Heart left ventricle (tissue), 16 donors: ENCODE measurements around the gene RTBDN. TPM values are rescaled to one million over a fixed set of nuclear protein-coding genes. Genes with fewer than 3 reads are reported as not detected.
A peak's percentile ranks its signal among the peaks of the same experiment; 100 is the strongest.
"Not testable (repeated sequence)": the region's sequence is repeated elsewhere in the genome, so short reads cannot be mapped to it uniquely, and the experiment has no call there.

Experiments
- ATAC-seq, 4 donors: fragments of 200-7000 bp; cut with Tn5 transposase; one replicate each; pipeline ENCODE4 v1.9.1; 2020 to 2022; ENCODE audit warnings: moderate library complexity in 4 of 4, mild to moderate bottlenecking in 3 of 4, moderate number of reproducible peaks in 1 of 4
- DNase-seq, 5 donors: peaks; one replicate each; pipeline ENCODE4 v3.0.0-alpha.2; 2020
- H3K27ac ChIP-seq, 12 donors: fragments of 200-600 bp; sonication (generic) in 4 of 12; one replicate each; pipeline versions ENCODE4 v1.5.0 to v1.8.0; 2016 to 2022; ENCODE audit warnings: mild to moderate bottlenecking in 2 of 12
- H3K27me3 ChIP-seq, 9 donors: fragments of 200-600 bp; sonication (generic) in 2 of 9; one replicate each; pipeline versions ENCODE4 v1.5.1 to v1.8.0; 2016 to 2022; ENCODE audit warnings: mild to moderate bottlenecking in 3 of 9
- H3K36me3 ChIP-seq, 9 donors: fragments of 200-600 bp; sonication (generic) in 2 of 9; one replicate each; pipeline versions ENCODE4 v1.5.0 to v1.8.0; 2018 to 2022; ENCODE audit warnings: mild to moderate bottlenecking in 2 of 9
- H3K4me1 ChIP-seq, 12 donors: fragments of 200-600 bp; sonication (generic) in 4 of 12; one replicate each; pipeline versions ENCODE4 v1.5.0 to v1.8.0; 2016 to 2022; ENCODE audit warnings: mild to moderate bottlenecking in 3 of 12
- H3K4me3 ChIP-seq, 12 donors: fragments of 200-600 bp; sonication (generic) in 4 of 12; one replicate each; pipeline versions ENCODE4 v1.5.0 to v1.8.0; 2017 to 2022; ENCODE audit warnings: mild to moderate bottlenecking in 9 of 12, moderate library complexity in 4 of 12
- H3K9me3 ChIP-seq, 12 donors: fragments of 200-600 bp; sonication (generic) in 4 of 12; one replicate each; pipeline versions ENCODE4 v1.5.0 to v1.8.0; 2016 to 2022; ENCODE audit warnings: mild to moderate bottlenecking in 1 of 12
- CTCF ChIP-seq, 12 donors: fragments of 200-600 bp; sonication (generic) in 4 of 12; IDR thresholded peaks; one replicate each; pipeline versions ENCODE4 v1.5.0 to v1.8.0; 2018 to 2022; ENCODE audit warnings: antibody characterized with exemption in 12 of 12, mild to moderate bottlenecking in 5 of 12
- POLR2A ChIP-seq, 2 donors: fragments of 450-650 bp; IDR thresholded peaks; one replicate each; pipeline ENCODE4 v1.6.1; 2017; ENCODE audit warnings: antibody characterized with exemption in 2 of 2, mild to moderate bottlenecking in 2 of 2, moderate library complexity in 2 of 2
- WGBS, 4 donors: extraction: QIAGEN DNeasy Blood & Tissue Kit in 2 of 4; methylation state at CpG; one replicate each; pipeline versions ENCODE4 v1.1.5 to v1.1.7; 2013 to 2018; 5-methylcytosine and 5-hydroxymethylcytosine counted together
- intact Hi-C, 10 donors: fragments of 100-400 bp; cut with DNase I; formaldehyde crosslinking; loops; one replicate each; pipeline versions ENCODE4 v1.11.1 to v1.14.2; 2022
- polyA plus RNA-seq, 2 donors: library from polyadenylated mRNA; stranded (reverse); fragments of 200-250 nt; gene quantifications; one replicate each; pipeline ENCODE4 v1.2.3, GENCODE V29; 2013
- total RNA-seq, 9 donors: library from RNA; depleted of rRNA in 2 of 9; stranded (reverse); fragments of >200 nt in 2 of 9; fragmentation: NEBNext Ultra II Directional in 3 of 9; extraction: Animal tissue kit (Norgen Biotek cat#: 25700) in 3 of 9; gene quantifications; one replicate each; pipeline versions ENCODE4 v1.1.0 to v1.2.4, GENCODE V29; 2016 to 2023
- donor health status: ischemic (EF 13 %, LVEDD 7.1; RV severe dilation, severe dysfunction).
- donor health status: healthy with polysubstance abuse.
- donor health status: DM: no; HTN: yes; CAD: no.
- donor health status: DM: no; HTN: no; CAD: no.
- donor health status: ischemic (EF 25% LVEDD 6.9; RV normal size, moderate dysfunction).
- donor health status: ischemic (EF 25% LVEDD 5.7; RV mildly dilated, moderate dysfunction).
- donor health status: healthy.
- donor health status: DM: yes; HTN: yes; CAD: no.
- donor health status: ischemic (EF 35%, LVEDD 5.7; RV mildly dilated, moderate dysfunction).
- donor health status: nonischemic (EF 11% LVEDD 7.7; RV severe dilation, severe dysfunction).
- donor health status: DM: yes; HTN: yes; CAD: no.
- donor health status: PGD.
- donor health status: ischemic (EF 29% LVEDD 5.4; RV normal size, mild dysfunction).
- donor health status: nonischemic (EF 23%, LVEDD 6.1; RV moderate dilation, normal function).

Gene RTBDN
- total and polyA plus RNA-seq, 11 donors, result not detected

GRCh38 chr19:12800466-12800770 is 34.0 kb downstream of the RTBDN start:
- DNase-seq, result no peak
- H3K36me3 ChIP-seq, result peaks cover 0 to 40% (median 18%) of the 10 kb centered on the region in 9 donors
- no peak for TF ChIP-seq CTCF (IDR thresholded peaks at IDR 0.05)
- TF ChIP-seq POLR2A (IDR thresholded peaks at IDR 0.05), result no peak
- intact Hi-C loops, result loop anchor here in 3 of 10 donors (5.0 kb wide), 2 partner anchors 33 to 78 kb away; partner anchors contain the start of gene TNPO2 (in 2 of the 3)
- peaks cover 3 to 44% (median 21%) of the 10 kb centered on the region in 12 donors for H3K4me1 ChIP-seq
- peak overlapping the region in 7 of 12 donors; percentile 86 to 97 (median 93) for H3K27ac ChIP-seq
- H3K9me3 ChIP-seq, result no peaks in the 10 kb centered on the region
- no peak for ATAC-seq
- peaks cover 0 to 6% (median 0%) of the 10 kb centered on the region in 9 donors for H3K27me3 ChIP-seq
- WGBS, 4 donors, result 54 to 80% (median 72%) methylated on average over 1 of the region's 1 CpG
- peak overlapping the region in 10 of 12 donors; percentile 69 to 98 (median 93) for H3K4me3 ChIP-seq

GRCh38 chr19:12799742-12800465 is 34.5 kb downstream of the RTBDN start:
- Histone ChIP-seq H3K4me1 (peaks cover 3 to 44% (median 21%) of the 10 kb centered on the region in 12 donors), H3K4me3 (peak overlapping the region in 5 of 12 donors; percentile 69 to 98 (median 94)), H3K27me3 (peaks cover 0 to 6% (median 0%) of the 10 kb centered on the region in 9 donors), H3K36me3 (peaks cover 0 to 40% (median 18%) of the 10 kb centered on the region in 9 donors), H3K27ac (peak overlapping the region in 3 of 12 donors; percentile 86 to 97 (median 87)), H3K9me3 (no peaks in the 10 kb centered on the region)
- TF ChIP-seq CTCF (IDR thresholded peaks at IDR 0.05), result no peak
- TF ChIP-seq POLR2A (IDR thresholded peaks at IDR 0.05), result no peak
- 78 to 86% (median 81%) methylated on average over 15 to 18 of the region's 18 CpGs for WGBS, 4 donors
- ATAC-seq (no peak), DNase-seq (no peak)
- intact Hi-C loops, result loop anchor here in 9 of 10 donors (5.0 kb wide), 4 partner anchors 33 to 88 kb away; partner anchors contain the start of gene TNPO2 (in 2 of the 9)

GRCh38 chr19:12797607-12798006 is 36.8 kb downstream of the RTBDN start:
- intact Hi-C loops, result loop anchor here in 8 of 10 donors (1.0 to 5.0 kb wide), 4 partner anchors 21 to 85 kb away; no protein-coding TSS in a partner anchor

GRCh38 chr19:12797141-12797587 is 37.2 kb downstream of the RTBDN start:
- H3K36me3 ChIP-seq, result peaks cover 0 to 40% (median 26%) of the 10 kb centered on the region in 9 donors
- intact Hi-C loops, result loop anchor here in 8 of 10 donors (1.0 to 5.0 kb wide), 4 partner anchors 20 to 85 kb away; no protein-coding TSS in a partner anchor
- ATAC-seq, result no peak
- peaks cover 3 to 48% (median 24%) of the 10 kb centered on the region in 12 donors for H3K4me1 ChIP-seq
- H3K27ac ChIP-seq, result peak overlapping the region in 1 of 12 donors; percentile 4
- H3K9me3 ChIP-seq, result no peaks in the 10 kb centered on the region
- H3K27me3 ChIP-seq, result peaks cover 0 to 6% (median 0%) of the 10 kb centered on the region in 9 donors
- 92 to 96% (median 94%) methylated on average over 6 of the region's 6 CpGs for WGBS, 4 donors
- H3K4me3 ChIP-seq, result no peak overlapping the region
- no peak for TF ChIP-seq POLR2A (IDR thresholded peaks at IDR 0.05)
- TF ChIP-seq CTCF (IDR thresholded peaks at IDR 0.05), result no peak
- no peak for DNase-seq

More at GRCh38 chr19:12797607-12798006, 36.8 kb downstream of the RTBDN start:
- not testable (repeated sequence) for H3K27ac ChIP-seq, H3K9me3 ChIP-seq, H3K4me3 ChIP-seq, ATAC-seq, H3K27me3 ChIP-seq, DNase-seq
- Histone ChIP-seq H3K36me3 (peaks cover 0 to 40% (median 21%) of the 10 kb centered on the region in 9 donors), H3K4me1 (peaks cover 3 to 52% (median 28%) of the 10 kb centered on the region in 12 donors)
- 93 to 98% (median 96%) methylated on average over 7 of the region's 7 CpGs for WGBS, 4 donors
